SK-N-MC (cell line): ENCODE measurements around the gene MARCHF10.

Experiments
- EZH2 ChIP-seq: fragments of 200-600 bp; sonication (generic); IDR thresholded peaks from one replicate; pipeline ENCODE4 v1.6.1; 2017; ENCODE audit warnings: antibody characterized with exemption
- POLR2AphosphoS5 ChIP-seq: IDR thresholded peaks from 2 replicates; pipeline ENCODE4 v1.6.1; 2012; ENCODE audit warnings: mild to moderate bottlenecking, low read depth, low read length, borderline replicate concordance

DNA sequence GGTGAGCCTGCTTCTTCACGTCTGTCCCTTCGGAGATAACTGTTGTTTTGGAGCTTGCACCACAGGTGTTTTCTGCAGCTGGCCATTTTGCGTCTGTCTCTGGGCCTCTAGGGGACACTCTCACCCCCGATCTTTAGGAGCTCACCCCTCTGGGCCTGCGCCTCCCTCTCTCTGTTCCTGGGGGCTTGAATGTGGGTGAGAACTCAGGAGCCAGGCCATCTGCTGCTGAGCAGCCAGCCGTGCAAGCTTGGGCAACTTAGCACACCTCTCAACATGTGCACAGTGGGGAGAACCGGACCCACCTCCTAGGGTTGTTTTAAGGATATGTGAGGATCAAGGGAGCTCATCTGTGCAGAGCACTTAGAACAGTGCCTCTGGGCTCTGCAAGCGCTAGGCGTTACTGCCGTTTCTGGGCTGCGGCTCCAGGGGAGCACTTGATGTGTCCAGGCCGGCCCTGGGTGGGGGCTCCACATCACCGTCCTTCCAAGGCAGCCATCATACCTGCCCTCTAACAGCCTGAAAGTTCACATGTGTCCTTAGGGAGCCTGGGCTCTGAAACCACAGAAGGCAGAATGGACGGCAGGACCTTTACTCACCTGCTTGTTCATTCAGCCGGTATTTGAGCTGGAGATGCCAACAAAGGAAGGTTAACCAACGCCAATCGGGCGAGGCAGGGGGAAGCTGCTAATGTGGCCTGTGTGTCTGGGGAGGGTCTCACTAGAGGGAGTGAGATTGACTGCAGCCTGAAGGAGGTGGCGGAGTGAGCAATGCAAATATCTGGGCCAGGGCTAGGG is 114.3 kb downstream of the MARCHF10 start:
- TF ChIP-seq EZH2, result no peak
- TF ChIP-seq POLR2AphosphoS5, result no peak
